ENCODE data around the gene SBF2.
A peak's percentile ranks its signal among the peaks of the same experiment; 100 is the strongest.

SBF2 gene

DNA sequence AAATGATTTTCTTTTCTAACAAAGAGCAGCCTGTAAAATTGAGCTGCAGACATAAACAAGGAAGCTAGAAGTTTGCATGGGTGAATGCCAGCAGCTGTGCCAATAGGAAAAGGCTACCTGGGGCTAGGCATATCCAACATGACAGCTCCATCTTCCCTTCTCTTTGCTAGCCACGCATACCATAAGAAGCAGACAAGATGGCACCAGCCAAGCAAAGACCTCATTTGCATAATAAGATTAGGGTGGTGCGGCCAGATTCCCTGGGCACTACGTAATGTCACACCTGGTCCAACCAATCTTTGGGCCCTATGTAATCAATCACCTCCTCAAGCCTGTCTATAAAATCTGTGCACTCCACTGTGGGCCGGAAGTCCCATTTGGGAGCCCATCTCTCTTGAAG, 521.8 kb downstream of the SBF2 start:
- TF ChIP-seq, protein P1, sequence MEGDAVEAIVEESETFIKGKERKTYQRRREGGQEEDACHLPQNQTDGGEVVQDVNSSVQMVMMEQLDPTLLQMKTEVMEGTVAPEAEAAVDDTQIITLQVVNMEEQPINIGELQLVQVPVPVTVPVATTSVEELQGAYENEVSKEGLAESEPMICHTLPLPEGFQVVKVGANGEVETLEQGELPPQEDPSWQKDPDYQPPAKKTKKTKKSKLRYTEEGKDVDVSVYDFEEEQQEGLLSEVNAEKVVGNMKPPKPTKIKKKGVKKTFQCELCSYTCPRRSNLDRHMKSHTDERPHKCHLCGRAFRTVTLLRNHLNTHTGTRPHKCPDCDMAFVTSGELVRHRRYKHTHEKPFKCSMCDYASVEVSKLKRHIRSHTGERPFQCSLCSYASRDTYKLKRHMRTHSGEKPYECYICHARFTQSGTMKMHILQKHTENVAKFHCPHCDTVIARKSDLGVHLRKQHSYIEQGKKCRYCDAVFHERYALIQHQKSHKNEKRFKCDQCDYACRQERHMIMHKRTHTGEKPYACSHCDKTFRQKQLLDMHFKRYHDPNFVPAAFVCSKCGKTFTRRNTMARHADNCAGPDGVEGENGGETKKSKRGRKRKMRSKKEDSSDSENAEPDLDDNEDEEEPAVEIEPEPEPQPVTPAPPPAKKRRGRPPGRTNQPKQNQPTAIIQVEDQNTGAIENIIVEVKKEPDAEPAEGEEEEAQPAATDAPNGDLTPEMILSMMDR (IDR thresholded peaks at IDR 0.05; ENCODE audit: control insufficient read depth, insufficient read depth, low read depth, low read length, missing control alignments) = no peak
- H3K4me3 ChIP-seq (ENCODE audit: control insufficient read depth, low read depth, low read length) = no peak overlapping the region
- DNase-seq (ENCODE audit: low read depth) = no peak

DNA sequence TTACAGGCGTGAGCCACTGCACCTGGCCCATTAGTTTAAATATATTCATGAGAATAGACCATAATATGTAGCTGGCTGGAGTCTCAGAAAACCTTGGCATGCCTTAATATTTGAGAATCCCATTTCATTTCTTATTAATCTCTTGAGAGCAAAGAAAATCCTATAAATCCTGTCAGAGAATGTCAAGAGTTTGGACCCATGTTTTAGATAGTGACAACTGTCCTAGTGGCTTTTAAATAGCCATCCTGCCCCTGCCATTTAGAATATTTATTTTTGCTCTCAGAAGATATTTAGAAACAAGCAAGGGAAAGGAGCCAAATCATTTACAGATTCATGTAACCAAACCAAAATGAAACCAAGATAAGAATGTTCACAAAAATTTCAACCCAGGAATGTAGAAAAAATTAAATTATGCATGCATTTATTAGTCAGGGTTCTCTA, 522.9 kb downstream of the SBF2 start:
- DNase-seq (ENCODE audit: low read depth) = no peak
- TF ChIP-seq, protein P1 (IDR thresholded peaks at IDR 0.05; ENCODE audit: control insufficient read depth, insufficient read depth, low read depth, low read length, missing control alignments) = no peak
- no peak overlapping the region for H3K4me3 ChIP-seq (ENCODE audit: control insufficient read depth, low read depth, low read length)

DNA sequence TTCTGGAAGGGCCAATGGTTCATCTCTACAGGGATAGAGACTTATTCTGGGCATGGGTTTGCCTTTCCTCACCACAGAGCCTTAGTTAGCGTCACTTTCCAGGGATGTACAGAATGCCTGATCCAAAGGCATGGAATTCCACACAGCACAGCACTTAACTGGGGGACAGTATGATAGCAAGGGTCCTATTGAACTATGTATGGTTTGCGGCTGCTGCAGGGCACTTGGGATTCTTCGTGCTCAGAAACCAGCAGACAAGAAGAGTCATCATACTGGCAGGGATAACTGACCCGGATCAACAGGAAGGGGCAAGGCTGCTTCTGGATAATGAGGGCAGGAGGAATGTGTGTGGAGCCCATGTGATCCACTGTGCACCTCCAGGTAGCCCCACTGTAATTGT, 524.4 kb downstream of the SBF2 start:
- DNase-seq (ENCODE audit: low read depth) = no peak

DNA sequence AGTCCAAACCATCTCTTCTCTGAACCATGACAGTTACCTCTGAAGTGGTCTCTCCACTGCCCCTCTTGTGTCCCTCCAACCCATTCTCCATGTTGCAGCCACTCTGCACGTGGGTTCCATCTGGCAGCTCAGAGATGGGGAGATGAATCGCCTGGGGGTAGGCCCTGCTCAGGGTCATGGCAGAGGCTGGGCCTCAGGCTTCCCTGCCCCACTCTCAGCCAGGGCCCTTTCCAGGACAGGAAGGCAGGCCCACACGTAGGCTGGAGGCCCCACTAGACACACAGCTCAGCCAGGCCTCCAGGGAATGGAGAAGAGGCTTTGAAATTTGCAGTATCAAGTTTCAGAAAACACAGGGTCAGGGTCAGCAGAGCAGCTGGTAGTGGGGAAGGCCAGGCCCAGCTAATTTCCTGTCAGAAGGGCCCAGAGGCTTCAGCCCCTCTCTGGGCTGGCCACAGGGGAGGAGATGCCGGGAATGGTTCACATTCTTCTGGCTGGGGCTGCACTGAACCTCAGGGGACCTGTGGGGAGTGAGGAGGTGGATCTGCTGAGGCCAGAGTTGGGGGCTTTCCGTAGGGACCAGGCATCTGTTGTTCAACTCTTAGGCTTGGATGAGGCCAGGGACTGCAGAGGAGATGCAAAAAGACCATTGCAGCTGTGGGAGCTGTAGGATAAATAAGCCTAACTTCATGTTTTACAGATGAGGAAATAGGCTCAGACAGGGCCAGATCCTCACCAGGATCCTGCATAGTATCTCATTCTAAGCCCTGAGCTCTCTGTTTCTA, 528.5 kb downstream of the SBF2 start:
- H3K4me3 ChIP-seq (ENCODE audit: control insufficient read depth, low read depth, low read length) = no peak overlapping the region
- DNase-seq (ENCODE audit: low read depth) = peak; percentile 84
- TF ChIP-seq, protein P1 (IDR thresholded peaks at IDR 0.05; ENCODE audit: control insufficient read depth, insufficient read depth, low read depth, low read length, missing control alignments) = no peak

More for the DNA sequence above, 524.4 kb downstream of the SBF2 start:
- H3K4me3 ChIP-seq (ENCODE audit: control insufficient read depth, low read depth, low read length) = no peak overlapping the region
- TF ChIP-seq, protein P1 (IDR thresholded peaks at IDR 0.05; ENCODE audit: control insufficient read depth, insufficient read depth, low read depth, low read length, missing control alignments) = no peak

DNA sequence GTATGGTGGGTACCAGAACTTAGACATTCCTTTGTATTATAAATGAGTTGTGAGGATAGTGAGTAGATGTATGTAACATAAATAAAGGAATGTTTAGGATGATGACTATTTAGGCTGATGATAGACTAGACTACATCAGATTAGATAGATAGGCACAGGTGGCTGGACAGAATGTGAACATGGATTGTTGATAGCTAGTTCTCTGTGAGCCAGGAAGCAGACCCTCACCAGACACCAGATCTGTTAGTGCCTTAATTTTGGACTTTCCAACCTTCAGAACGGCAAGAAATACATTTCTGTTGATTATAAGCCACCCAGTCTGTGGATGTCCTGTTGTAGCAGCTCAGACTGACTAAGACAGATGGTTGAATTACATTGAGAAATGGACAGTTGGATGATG, 530.7 kb downstream of the SBF2 start:
- TF ChIP-seq, protein P1 (IDR thresholded peaks at IDR 0.05; ENCODE audit: control insufficient read depth, insufficient read depth, low read depth, low read length, missing control alignments) = no peak
- no peak for DNase-seq (ENCODE audit: low read depth)
- no peak overlapping the region for H3K4me3 ChIP-seq (ENCODE audit: control insufficient read depth, low read depth, low read length)

DNA sequence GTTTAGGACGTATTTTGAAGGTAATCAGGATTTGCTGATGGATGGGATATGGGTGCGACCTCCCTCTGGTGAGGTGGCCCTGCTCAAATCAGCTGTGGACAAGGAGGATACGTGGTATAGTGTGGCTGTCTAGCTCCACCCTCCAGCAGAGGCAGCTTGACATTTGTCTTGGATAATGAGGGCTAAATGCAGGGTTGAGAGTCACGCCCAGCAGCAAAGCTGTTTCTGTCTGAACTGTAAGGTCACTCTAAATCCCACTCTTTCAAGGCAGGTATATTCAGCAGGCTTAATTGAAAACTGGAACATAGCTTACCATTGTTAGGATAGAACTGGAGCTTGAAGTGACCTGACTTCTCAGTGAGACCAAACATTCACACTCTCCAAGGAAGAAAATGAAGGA, 531.5 kb downstream of the SBF2 start:
- no peak for DNase-seq (ENCODE audit: low read depth)
- no peak overlapping the region for H3K4me3 ChIP-seq (ENCODE audit: control insufficient read depth, low read depth, low read length)
- TF ChIP-seq, protein P1 (IDR thresholded peaks at IDR 0.05; ENCODE audit: control insufficient read depth, insufficient read depth, low read depth, low read length, missing control alignments) = no peak

Data from AG09309 (cell line).